GM19452 (cell line): ENCODE data around the gene E2F1.

Experiments
- ATAC-seq: cut with Tn5 transposase; IDR thresholded peaks from one replicate; pipeline ENCODE4 v1.9.1; 2021; ENCODE audit not compliant: unreplicated experiment

The E2F1 gene

GRCh38 chr20:33686100-33686983 is at the start of gene E2F1:
Gene E2F1, minus strand, starts transcription at chr20:33686385. Its CDS starts 121 bp downstream, at chr20:33686264.
- ATAC-seq = peak; percentile 80

- no peak for ATAC-seq
Observed at GRCh38 chr20:33733654-33734576, 47.7 kb upstream of the E2F1 start.

GRCh38 chr20:33732166-33732970 is 46.2 kb upstream of the E2F1 start:
- ATAC-seq = peak; percentile 60

- ATAC-seq = peak; percentile 68
Observed at GRCh38 chr20:33731693-33732165, 45.5 kb upstream of the E2F1 start, which contains the start of gene ZNF341. Gene ZNF341, plus strand, starts transcription at chr20:33731996. Its CDS starts 26 bp downstream, at chr20:33732022.

GRCh38 chr20:33730946-33731692 is 44.9 kb upstream of the E2F1 start:
- ATAC-seq = no peak

- ATAC-seq = no peak
Observed at GRCh38 chr20:33729101-33729500, 42.9 kb upstream of the E2F1 start.

- ATAC-seq = no peak
Observed at GRCh38 chr20:33728463-33728862, 42.3 kb upstream of the E2F1 start.

- ATAC-seq = no peak
Observed at GRCh38 chr20:33727806-33728205, 41.6 kb upstream of the E2F1 start.

- no peak for ATAC-seq
Observed at GRCh38 chr20:33727115-33727479, 40.9 kb upstream of the E2F1 start.

- ATAC-seq = no peak
Observed at GRCh38 chr20:33725607-33726264, 39.6 kb upstream of the E2F1 start.

- ATAC-seq = no peak
Observed at GRCh38 chr20:33724439-33725094, 38.4 kb upstream of the E2F1 start.

GRCh38 chr20:33721391-33722140 is 35.4 kb upstream of the E2F1 start:
- ATAC-seq = no peak

GRCh38 chr20:33719989-33720709 is 34.0 kb upstream of the E2F1 start, which contains the start of gene PXMP4:
Gene PXMP4, minus strand, starts transcription at chr20:33720310. Its CDS starts 103 bp downstream, at chr20:33720207.
- ATAC-seq = peak; percentile 89

GRCh38 chr20:33719277-33719988 is 33.2 kb upstream of the E2F1 start:
- no peak for ATAC-seq

- ATAC-seq = no peak
Observed at GRCh38 chr20:33716498-33716897, 30.3 kb upstream of the E2F1 start.

GRCh38 chr20:33713865-33714367 is 27.7 kb upstream of the E2F1 start:
- no peak for ATAC-seq

GRCh38 chr20:33711446-33711738 is 25.2 kb upstream of the E2F1 start:
- ATAC-seq = no peak
